ENCODE measurements around the gene SNED1. TPM values are rescaled to one million over a fixed set of nuclear protein-coding genes. Genes with fewer than 3 reads are reported as not detected.

Gene SNED1
- polyA plus RNA-seq, 1 experiment = 3.9 TPM

DNA sequence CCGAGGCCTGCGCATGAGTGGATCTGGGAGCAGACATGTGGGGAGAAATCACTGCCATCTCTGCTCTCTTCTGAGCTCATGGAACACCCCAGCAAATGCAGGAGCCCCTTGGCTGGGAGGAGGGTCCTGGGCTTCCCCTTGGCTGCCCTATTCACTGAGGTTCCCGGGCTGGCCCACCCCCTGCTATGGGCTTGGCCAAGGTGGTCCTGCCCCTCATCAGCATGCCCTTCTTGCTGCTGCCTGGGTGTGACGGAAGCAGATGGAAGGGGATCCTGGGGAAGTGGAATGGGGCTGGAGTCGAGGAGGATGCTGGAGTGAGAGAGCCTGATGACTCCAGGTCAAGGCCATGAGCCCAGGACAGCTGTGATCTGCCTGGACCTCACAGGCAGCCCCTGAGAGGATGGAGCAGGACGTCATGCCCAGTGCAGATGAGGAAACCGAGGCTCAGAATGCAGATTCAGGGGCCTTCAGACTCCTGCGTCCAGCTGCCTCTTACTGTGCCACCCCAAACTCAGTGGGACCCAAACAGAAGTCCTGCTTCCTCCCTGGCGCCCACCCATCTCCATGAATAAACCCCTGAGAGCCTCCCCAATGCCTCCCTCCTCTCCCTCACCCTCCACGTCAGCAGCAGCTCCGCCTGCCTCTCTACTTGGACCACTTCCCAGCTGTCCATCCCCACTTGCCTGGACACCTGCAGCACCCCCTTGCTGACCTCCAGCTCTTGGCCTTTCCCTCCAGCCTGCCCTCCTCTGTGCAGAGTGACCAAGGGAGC lies 4.0 kb downstream of the SNED1 start:
- H3K27me3 ChIP-seq (ENCODE audit: control insufficient read depth, insufficient read depth, low read length) = no peaks in the 10 kb centered on the region
- POLR2A ChIA-PET = no interaction called here
- TF ChIP-seq, protein P1, sequence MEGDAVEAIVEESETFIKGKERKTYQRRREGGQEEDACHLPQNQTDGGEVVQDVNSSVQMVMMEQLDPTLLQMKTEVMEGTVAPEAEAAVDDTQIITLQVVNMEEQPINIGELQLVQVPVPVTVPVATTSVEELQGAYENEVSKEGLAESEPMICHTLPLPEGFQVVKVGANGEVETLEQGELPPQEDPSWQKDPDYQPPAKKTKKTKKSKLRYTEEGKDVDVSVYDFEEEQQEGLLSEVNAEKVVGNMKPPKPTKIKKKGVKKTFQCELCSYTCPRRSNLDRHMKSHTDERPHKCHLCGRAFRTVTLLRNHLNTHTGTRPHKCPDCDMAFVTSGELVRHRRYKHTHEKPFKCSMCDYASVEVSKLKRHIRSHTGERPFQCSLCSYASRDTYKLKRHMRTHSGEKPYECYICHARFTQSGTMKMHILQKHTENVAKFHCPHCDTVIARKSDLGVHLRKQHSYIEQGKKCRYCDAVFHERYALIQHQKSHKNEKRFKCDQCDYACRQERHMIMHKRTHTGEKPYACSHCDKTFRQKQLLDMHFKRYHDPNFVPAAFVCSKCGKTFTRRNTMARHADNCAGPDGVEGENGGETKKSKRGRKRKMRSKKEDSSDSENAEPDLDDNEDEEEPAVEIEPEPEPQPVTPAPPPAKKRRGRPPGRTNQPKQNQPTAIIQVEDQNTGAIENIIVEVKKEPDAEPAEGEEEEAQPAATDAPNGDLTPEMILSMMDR (IDR thresholded peaks at IDR 0.05; ENCODE audit: insufficient read depth, low read depth, low read length) = no peak
- DNase-seq (ENCODE audit: low read depth) = no peak
- peaks cover 3% of the 10 kb centered on the region; the same call in 1 of the 2 replicates for H3K36me3 ChIP-seq (ENCODE audit: control insufficient read depth, insufficient read depth, low read length)
- CTCF ChIA-PET = interaction anchor here (1.1 to 1.5 kb wide), 3 partner anchors 11 to 88 kb away, joined by 3 to 4 read pairs (median 3); no protein-coding TSS in a partner anchor
- H3K4me3 ChIP-seq (ENCODE audit: low read depth, low read length) = no peak overlapping the region

GRCh38 chr2:241003047-241003360 lies 4.6 kb downstream of the SNED1 start:
- DNase-seq (ENCODE audit: low read depth) = no peak
- POLR2A ChIA-PET = no interaction called here
- Histone ChIP-seq H3K36me3 (ENCODE audit: control insufficient read depth, insufficient read depth, low read length) (peaks cover 3% of the 10 kb centered on the region; the same call in 1 of the 2 replicates), H3K27me3 (ENCODE audit: control insufficient read depth, insufficient read depth, low read length) (no peaks in the 10 kb centered on the region), H3K4me3 (ENCODE audit: low read depth, low read length) (no peak overlapping the region)
- CTCF ChIA-PET = interaction anchor here (1.1 to 1.3 kb wide), 2 partner anchors 10 to 88 kb away, joined by 3 to 4 read pairs; no protein-coding TSS in a partner anchor
- TF ChIP-seq, protein P1 (IDR thresholded peaks at IDR 0.05; ENCODE audit: insufficient read depth, low read depth, low read length) = no peak

- ChIA-PET CTCF (interaction anchor here (1.3 kb wide), 1 partner anchor 10 kb away, joined by 3 read pairs; no protein-coding TSS in a partner anchor), POLR2A (no interaction called here)
- no peak for DNase-seq (ENCODE audit: low read depth)
- peaks cover 3% of the 10 kb centered on the region; the same call in 1 of the 2 replicates for H3K36me3 ChIP-seq (ENCODE audit: control insufficient read depth, insufficient read depth, low read length)
- H3K4me3 ChIP-seq (ENCODE audit: low read depth, low read length) = no peak overlapping the region
- TF ChIP-seq, protein P1 (IDR thresholded peaks at IDR 0.05; ENCODE audit: insufficient read depth, low read depth, low read length) = no peak
- H3K27me3 ChIP-seq (ENCODE audit: control insufficient read depth, insufficient read depth, low read length) = no peaks in the 10 kb centered on the region
Measured at GRCh38 chr2:241003369-241003768, 5.0 kb downstream of the SNED1 start.

DNA sequence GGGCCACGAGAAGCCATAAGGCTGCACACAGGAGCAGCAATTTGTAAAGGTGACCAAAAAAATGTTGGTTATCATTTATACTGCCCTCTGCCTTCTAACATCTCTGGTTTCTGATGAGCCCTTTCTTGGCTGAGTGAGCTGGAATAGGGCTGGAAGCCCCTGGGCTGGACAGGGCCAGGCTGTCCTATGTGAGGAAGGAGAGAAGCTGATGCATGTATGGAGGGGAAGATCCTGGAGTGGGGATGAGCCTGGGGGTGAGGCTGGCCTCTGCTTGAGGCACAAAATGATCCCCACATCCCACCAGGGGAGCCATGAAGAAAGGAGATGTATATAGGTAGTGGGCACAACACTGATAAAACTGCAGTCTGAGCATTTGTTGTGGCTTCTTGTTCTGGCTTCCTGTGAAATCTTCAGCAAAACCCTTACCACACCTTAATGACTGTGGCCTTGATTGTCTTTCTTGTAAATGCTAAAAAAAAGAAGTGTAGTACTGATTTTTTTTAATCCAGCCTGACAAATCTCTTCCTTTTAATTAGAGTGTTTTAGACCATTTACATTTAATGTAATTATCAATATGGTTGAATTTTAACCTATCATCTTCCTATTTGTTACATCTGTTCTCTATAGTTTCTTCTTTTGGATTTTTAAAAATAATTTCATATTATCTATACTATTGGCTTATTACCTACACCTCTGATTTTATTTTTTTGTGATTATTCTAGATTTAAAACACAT lies 5.6 kb downstream of the SNED1 start:
- H3K4me3 ChIP-seq (ENCODE audit: low read depth, low read length) = no peak overlapping the region
- TF ChIP-seq, protein P1 (IDR thresholded peaks at IDR 0.05; ENCODE audit: insufficient read depth, low read depth, low read length) = no peak
- POLR2A ChIA-PET = no interaction called here
- H3K36me3 ChIP-seq (ENCODE audit: control insufficient read depth, insufficient read depth, low read length) = peaks cover 3% of the 10 kb centered on the region; the same call in 1 of the 2 replicates
- CTCF ChIA-PET = no interaction called here
- no peaks in the 10 kb centered on the region for H3K27me3 ChIP-seq (ENCODE audit: control insufficient read depth, insufficient read depth, low read length)
- DNase-seq (ENCODE audit: low read depth) = no peak

- ChIA-PET CTCF (no interaction called here), POLR2A (no interaction called here)
- no peaks in the 10 kb centered on the region for H3K27me3 ChIP-seq (ENCODE audit: control insufficient read depth, insufficient read depth, low read length)
- TF ChIP-seq, protein P1 (IDR thresholded peaks at IDR 0.05; ENCODE audit: insufficient read depth, low read depth, low read length) = no peak
- no peak for DNase-seq (ENCODE audit: low read depth)
- no peak overlapping the region for H3K4me3 ChIP-seq (ENCODE audit: low read depth, low read length)
- H3K36me3 ChIP-seq (ENCODE audit: control insufficient read depth, insufficient read depth, low read length) = no peaks in the 10 kb centered on the region
Measured at GRCh38 chr2:241005569-241005968, 7.2 kb downstream of the SNED1 start.

Data from BJ (cell line).